Stimulated activated CD8-positive, alpha-beta memory T cell treated with anti-CD3 and anti-CD28 coated beads, Interleukin-2, amount 100 ng/mL, for 48 hours (primary cell): ENCODE data around the gene JMJD1C.

Experiments
- DNase-seq, 2 donors: peaks; one replicate each; pipeline ENCODE4 v3.0.0-alpha.2; 2020; ENCODE audit warnings: low read depth in 2 of 2

The JMJD1C gene

GRCh38 chr10:63478564-63478963, 12.8 kb upstream of the JMJD1C start:
- no peak for DNase-seq

DNA sequence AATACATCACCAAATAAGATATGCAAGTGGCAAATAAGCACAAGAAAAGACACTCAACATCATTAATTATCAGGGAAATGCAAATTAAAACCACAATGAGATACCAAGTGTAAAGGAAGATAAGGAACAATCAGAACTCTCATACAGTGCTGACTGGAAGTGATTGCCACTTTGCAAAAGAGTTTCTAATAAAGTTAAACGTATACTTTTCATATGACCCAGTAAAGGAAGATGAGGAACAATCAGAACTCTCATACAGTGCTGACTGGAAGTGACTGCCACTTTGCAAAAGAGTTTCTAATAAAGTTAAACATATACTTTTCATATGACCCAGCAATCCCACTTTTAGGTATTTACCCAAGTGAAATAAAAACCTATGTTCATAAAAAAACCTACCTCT, 12.2 kb upstream of the JMJD1C start:
- DNase-seq, result no peak

GRCh38 chr10:63474488-63474887, 8.7 kb upstream of the JMJD1C start:
- DNase-seq, result no peak

DNA sequence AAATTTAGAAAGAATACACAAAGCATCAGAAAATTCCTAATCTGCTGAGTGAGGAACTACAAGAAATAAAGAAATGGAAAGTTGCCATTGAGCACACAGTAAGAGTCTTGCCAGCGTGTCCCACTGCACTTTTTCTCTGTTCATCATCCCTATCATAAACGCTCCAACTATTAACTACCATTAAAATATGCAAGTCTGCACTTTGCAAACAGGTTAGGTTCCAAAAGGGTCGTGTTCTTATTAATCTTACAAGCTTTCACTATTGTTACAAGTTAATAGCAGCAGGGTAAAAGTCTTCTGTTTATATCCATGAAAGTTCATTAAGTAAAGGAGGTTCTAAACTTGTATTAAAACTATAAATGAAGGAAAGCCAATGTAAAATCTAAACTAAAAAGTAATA, 5.2 kb upstream of the JMJD1C start:
- DNase-seq, result no peak

GRCh38 chr10:63468947-63469346, 3.2 kb upstream of the JMJD1C start:
- DNase-seq, result no peak

DNA sequence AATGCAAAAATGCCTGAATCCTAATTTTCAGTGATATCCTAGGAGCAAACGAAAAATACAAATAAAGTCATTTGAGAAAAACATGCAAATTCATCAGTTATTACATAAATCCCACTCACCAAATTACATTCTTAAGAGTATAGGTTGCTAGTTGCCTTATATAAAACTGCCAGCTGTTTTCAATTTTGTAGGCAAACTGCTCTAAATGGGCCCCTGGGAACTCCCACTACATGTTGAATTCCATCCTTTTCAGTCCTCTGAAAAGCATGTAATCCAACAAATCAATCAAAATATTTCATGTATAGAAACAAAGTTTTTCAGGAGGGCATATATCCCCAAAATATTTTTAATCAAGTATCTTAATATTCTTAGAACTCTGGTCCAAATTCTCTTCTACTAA, 2.1 kb upstream of the JMJD1C start:
- DNase-seq, result no peak

GRCh38 chr10:63466144-63466935, 563 bp upstream of the JMJD1C start:
- peak; percentile 6 for DNase-seq

GRCh38 chr10:63464402-63465292, 1.1 kb downstream of the JMJD1C start:
- no peak for DNase-seq

DNA sequence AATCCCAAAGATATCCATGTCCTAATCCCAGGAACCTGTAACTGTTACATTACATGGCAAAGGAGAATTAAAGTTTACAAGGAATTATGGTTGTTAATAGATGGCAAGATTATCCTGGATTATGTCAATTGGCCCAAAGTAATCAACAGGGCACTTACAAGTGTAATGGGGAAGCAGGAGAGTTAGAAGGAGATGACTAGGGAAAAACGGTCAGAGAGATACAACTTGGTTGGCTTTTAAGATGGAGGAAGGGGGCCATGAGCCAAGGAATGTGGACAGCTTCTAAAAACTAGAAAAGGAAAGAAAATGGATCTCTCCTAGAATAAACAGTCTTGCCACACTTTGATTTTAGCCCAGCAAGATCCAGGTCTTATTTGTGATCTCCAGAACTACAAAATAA, 3.3 kb downstream of the JMJD1C start:
- DNase-seq, result no peak

GRCh38 chr10:63458177-63458576, 7.6 kb downstream of the JMJD1C start:
- no peak for DNase-seq

- no peak for DNase-seq
These were observed 8.2 kb downstream of the JMJD1C start for GRCh38 chr10:63457594-63457993.

GRCh38 chr10:63456437-63457210, 9.2 kb downstream of the JMJD1C start:
- no peak for DNase-seq

- DNase-seq, result no peak
These were observed 10.3 kb downstream of the JMJD1C start for GRCh38 chr10:63455507-63455906.

GRCh38 chr10:63454631-63455030, 11.1 kb downstream of the JMJD1C start:
- no peak for DNase-seq

GRCh38 chr10:63452524-63452923, 13.3 kb downstream of the JMJD1C start:
- DNase-seq, result no peak

GRCh38 chr10:63446716-63447440, 18.9 kb downstream of the JMJD1C start:
- DNase-seq, result no peak

GRCh38 chr10:63441404-63441803, 24.4 kb downstream of the JMJD1C start:
- DNase-seq, result no peak

DNA sequence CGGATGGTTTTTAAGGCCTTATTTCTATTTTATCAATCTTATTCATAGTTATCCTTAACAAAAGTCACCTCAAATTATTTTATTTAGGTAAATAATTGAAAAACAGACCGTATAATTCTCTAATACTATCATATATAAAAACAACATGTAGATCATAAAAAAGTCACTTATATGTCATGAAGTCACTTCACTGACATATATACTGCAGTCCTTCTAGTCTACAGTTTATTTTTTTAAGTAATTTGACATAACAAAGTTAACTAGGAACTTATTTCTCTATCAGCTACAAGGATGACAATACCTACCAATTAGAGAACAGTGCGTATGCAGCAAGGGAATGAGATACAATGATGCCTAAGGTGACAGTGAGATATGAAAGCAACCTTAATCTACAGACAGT, 26.2 kb downstream of the JMJD1C start:
- DNase-seq, result no peak

GRCh38 chr10:63438506-63439498, 27.0 kb downstream of the JMJD1C start:
- DNase-seq, result no peak
